GM18867 (cell line): ENCODE data around the gene ZNF627.
"Not testable (repeated sequence)": the region's sequence is repeated elsewhere in the genome, so short reads cannot be mapped to it uniquely, and the experiment has no call there.

ENCODE experiments used
- ATAC-seq: cut with Tn5 transposase; IDR thresholded peaks from one replicate; pipeline ENCODE4 v1.9.1; 2021; ENCODE audit warnings: mild to moderate bottlenecking, moderate library complexity; ENCODE audit not compliant: unreplicated experiment

ZNF627 gene

DNA sequence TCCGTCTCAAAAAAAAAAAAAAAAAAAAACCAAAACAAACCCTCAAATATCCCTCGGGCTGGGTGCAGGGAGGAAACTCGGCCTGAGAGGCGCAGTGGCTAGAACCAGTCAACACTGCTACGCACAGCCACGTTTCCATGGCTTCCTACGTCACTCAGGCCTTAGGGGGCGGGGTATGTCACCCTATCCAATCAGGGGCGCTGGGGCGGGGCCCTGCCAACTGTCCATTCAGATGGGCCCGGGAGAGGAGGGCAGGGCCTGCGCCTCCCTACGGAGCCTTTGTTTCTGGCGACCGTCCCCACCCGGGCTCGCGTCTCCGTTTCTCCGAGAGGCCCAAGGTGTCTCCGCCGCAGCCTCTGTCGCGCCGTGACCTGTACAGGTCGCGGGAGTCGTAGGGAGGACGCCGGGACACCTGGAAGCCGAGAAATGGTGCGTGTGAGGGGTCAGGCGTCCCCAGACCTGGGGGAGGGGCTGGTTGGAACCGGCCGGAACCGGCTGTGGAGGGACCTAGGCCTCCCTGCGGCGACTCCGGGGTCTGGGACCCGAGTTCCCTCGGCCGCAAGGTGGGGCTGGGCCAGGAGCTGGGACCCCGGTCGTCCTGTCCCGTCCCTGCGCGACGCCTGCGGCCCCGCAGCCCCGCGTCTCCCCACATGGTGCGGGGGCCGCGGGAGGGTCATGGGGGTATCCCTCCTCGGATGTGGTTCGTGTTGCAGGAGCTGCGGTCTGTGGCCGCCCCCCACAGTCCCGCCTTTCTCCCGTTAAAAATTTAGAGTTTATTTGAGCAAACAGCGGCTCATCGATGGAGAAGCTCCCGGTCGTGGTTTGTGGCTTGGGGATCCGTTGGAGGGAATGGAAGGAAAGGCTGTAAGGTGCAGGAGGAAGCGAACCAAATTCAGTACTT is at the start of gene ZNF627:
TSS of gene ZNF627 (plus strand) at position 282 of the 901 bp plus-strand sequence. CDS start at position 427, 145 bp downstream.
- peak; percentile 97 for ATAC-seq

DNA sequence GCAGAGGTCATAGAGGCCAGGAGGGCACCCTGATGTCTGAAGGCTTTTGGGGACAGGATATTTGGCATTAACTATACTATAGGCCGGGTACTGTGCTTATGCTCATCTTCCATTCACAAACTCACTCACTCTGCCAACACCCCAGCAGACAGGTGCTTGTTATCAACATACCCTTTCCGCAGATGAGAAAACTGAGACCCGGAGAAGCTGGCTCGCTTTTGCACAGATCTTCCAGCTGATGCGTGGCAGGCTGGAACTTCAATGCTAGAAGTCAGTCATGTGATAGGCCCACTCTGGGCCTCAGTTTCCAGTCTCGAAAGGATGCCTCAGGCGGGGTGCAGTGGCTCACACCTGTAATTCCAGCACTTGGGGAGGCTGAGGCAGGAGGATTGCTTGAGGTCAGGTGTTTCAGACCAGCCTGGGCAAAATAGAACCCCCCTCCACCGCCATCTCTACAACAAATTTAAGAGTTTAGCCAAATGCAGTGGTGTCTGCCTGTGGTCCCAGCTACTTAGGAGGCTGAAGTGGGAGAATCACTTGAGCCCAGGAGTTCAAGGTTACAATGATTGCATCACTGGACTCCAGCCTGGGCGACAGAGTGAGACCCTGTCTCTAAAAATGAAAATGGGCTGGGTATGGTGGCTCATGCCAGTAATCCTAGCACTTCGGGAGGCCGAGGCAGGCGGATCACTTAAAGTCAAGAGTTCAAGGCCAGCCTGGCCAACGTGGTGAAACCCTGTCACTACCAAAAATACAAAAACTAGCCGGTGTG is 49.2 kb upstream of the ZNF627 start:
- no peak for ATAC-seq

DNA sequence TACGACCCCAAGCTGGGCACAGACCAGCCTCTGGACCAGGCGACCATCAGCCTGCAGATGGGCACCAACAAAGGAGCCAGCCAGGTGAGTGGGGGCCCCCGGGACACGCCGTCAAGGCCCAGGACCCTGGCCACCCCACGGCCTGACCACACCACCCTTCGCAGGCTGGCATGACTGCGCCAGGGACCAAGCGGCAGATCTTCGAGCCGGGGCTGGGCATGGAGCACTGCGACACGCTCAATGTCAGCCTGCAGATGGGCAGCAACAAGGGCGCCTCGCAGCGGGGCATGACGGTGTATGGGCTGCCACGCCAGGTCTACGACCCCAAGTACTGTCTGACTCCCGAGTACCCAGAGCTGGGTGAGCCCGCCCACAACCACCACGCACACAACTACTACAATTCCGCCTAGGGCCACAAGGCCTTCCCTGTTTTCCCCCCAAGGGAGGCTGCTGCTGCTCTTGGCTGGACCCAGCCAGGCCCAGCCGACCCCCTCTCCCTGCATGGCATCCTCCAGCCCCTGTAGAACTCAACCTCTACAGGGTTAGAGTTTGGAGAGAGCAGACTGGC is 47.8 kb upstream of the ZNF627 start:
- no peak for ATAC-seq

DNA sequence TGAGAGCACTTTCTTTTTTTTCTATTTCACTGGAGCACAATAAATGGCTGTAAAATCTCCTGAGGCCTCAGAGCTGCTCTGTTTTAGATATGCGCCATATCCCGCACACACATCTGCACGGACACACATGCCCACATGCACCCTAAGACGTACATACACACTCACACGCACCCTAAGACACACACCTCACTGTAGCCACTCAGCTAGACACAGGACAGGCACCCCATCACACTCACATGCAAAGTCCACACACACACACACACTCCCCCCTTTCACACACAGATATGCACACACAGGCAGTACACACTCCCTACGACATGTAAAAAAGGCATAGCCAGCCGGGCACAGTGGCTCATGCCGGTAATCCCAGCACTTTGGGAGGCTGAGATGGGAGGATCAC is 47.0 kb upstream of the ZNF627 start:
- ATAC-seq: no peak

DNA sequence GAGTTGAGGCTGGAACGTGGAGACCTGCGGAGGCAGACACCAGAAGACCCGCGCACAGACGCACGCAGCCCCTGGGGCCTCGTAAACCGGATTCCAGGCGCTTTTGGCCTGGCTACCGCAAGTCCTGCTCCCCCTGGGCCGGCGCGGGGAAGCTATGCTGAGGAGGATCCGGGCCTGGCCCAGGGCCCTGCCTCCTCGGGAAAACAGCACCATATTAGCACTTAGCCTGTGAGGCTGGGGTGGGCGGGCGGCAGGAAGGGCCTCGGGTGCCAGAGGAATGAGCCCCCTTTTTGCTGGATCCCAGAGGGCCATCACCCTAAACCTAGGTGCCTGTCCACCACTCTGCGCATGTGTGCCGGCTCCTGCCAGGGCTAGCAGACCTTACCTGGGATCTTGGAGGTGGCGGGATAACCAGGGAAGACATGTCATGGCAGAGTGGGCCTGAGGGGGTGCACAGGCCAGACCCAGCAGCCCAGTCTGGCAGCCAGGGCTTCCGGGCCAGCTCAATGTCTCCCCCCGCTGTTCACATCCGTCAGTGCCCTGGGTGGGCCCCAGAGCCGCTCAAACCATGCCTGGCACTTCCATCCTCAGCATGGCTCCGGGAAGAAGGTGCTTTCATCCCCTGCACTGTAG is 45.6 kb upstream of the ZNF627 start:
- ATAC-seq: no peak

DNA sequence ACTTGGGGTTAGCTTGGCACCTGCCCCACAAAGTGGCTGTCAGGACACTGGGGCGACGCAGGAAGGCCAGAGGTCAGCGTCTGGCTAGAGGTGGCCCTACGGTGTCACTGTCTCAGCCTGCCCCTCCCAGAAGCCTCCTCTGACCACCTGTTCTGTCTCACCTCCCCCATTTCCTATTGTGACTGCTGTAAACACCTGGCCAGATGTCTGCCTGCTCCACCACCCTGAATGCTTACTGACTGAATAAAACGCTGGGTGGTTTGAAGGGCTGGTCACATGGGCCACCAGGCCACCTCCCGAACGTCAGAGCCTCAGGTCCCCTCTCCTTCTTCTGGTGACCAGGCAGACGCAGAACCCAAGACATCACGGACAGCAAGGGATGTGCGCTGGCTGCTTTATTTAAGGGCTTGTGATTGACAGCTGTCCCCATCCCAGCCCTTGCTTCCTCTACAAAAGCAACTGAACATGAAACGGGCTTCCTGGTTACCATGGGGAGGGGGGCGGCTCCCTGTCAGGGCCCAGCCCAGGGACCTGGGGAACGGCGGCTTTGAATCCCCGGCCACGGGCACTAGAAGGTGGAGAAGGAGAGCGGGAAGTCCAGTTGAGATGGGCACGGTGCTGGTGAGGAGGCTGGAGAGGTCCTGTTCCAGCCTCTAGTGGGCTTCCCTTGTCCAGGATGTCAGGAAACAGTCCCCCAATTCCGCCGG is 44.5 kb upstream of the ZNF627 start:
- ATAC-seq: no peak

DNA sequence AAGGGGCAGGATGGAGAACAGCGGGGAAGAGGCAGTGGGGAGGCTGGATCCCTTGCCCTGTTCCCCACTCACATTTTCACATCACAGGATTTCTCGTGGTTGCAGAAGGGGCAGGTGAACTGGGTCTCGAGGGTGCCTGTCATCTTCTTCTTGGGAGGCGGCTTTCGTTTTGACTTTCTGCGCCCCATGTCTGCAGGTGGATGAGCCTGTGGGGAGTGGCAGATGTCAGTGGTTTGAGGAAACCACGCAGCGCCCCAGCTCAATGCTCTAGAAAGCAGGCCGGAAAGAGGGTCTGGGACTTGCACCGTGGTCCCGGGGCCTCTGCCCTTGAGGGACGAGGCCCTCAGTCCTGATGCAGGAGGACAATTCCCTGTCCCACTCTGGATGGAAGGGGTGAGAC is 43.1 kb upstream of the ZNF627 start:
- no peak for ATAC-seq

DNA sequence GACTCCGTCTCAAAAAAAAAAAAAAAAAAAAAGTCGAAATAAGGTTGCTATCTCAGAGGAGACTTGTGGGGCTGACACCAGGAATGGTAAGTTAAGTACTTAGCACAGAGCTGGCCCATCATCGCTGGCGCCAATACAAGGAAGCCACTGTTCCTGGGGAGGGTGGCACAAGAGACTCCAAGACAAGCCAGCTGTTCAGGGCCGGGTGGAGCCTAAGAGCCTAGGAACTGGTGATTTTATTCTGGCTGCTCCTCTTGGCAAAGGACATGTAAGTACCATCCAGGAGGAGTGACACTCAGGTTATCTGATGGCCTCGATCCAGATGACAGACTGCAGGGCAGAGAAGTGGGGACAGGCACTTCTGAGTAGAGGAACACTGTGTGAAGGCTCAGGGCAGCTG is 42.0 kb upstream of the ZNF627 start:
- no peak for ATAC-seq

DNA sequence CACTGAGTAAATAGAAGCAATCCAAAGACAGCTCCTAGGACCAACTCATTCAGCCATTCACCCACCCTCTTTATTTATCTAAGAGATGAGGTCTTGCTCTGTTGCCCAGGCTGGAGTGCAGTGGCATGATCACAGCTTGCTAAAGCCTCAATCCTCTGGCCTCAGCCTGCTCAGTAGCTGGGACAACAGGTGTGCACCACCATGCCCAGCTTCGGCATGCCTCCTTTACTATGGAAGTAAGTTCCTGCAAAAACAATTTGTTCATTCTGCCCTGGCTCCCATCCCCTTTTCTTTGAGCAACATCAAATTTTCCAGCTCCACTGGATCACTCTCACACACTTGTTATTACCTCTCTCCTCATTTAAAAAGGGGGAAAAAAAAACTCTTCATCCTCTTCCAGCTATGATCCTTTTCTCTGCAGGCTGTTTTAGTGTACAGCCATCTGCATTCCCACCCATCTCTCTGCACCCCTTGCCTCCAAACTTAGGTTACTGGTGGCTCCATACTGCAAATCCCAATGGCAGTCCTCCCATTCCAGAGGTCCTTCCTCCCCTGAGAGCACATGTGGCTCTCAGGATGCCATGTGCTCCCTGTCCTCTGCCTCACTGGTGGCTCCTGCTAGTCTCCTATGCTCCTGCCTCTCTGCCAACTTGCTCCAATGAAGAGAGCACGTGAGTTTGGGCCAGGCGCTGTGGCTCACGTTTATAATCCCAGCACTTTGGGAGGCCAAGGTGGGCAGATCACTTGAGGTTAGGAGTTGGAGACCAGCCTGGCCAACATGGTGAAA is 40.5 kb upstream of the ZNF627 start:
- no peak for ATAC-seq

DNA sequence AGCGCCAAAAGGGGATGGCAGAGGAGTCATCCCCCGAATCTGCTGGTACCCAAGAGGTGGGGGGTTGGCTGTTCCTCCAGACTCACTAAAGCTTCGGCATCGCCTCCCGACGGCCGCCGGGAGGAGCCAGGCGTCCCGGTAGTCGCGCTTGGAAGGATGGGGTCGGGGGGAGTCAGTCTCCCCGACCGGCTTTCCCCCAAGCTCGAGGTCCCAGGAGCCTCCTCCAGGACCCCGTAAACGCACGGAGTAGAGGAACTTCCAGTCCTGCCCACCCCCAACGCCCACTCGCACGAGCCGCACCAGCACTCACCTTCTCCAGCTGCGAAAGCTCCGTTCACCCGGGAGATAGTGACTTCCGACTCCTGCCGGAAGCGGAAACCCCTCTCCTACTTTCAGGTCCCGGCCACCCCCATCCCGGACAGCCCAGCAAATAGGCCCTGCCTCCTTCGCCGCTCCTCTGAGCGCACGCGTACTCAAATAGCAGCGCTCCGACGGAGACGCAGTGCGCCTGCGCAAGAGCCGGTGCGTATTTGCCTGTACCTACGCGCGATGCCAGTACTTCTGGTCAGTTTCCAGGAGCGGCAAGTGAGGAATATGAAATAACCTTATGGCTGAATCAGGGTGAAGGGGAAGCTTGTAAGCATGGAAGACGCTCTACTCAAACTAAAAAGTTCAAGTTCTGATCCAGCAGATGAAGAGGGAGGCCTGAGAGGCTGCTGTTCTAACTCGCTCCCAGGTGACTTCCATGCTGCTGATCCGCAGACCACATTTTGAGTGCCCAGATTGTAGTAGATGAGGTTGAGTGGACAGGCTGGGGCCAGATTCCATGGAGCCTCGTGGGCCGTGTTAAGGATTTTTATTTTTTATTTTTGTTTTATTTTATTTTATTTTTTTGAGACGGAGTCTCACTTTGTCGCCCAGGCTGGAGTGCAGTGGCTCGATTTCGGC is 38.1 kb upstream of the ZNF627 start, which contains the start of gene ELOF1:
TSS of gene ELOF1 (minus strand) at position 350 of the 948 bp plus-strand sequence. CDS start 4,883 bp downstream, outside the sequence.
- ATAC-seq: peak; percentile 75

DNA sequence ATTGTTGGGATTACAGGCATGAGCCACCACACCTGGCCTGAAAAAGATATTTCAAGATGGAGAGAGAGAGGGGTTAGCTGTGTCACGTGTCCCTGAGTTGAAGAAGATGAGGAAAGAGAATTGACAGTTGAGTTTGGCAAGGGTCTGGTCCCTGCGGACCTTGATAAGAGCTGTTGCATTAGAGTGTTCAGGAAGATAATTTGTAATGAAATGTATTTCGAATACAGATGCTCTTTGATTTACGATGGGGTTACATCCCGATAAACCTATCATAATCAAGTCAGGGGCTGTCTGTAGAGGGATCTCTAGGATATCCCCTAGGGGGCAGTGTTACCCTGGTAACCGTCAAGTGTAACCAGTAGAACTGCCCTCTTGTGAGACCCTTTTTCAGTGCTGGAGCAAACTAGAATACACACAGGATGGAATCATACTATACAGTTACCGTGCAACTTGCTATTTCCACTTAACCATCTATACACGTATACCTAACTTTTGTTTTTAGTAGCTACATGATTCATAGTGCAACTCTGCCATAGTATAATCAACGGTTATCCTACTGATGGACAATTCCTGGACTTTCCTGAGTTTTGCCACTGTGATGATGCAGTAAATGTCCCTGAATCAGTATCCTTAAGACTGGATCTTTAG is 36.8 kb upstream of the ZNF627 start:
- peak; percentile 41 for ATAC-seq

DNA sequence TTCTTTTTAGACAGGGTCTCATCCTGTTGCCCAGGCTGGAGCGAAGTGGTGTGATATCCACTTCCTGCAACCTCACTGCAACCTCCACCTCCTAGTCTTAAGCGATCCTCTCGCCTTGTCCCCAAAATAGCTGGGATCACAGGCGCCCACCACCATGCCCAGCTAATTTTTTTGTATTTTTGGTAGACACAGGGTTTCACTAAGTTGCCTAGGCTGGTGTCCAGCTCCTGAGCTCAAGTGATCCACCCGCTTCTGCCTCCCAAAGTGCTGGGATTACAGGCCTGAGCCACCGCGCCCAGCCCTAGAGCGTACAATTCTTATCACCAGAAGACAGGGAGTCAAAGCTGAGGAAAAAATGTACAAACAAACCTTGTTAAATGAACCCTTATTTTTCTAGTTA is 33.8 kb upstream of the ZNF627 start:
- ATAC-seq: no peak

DNA sequence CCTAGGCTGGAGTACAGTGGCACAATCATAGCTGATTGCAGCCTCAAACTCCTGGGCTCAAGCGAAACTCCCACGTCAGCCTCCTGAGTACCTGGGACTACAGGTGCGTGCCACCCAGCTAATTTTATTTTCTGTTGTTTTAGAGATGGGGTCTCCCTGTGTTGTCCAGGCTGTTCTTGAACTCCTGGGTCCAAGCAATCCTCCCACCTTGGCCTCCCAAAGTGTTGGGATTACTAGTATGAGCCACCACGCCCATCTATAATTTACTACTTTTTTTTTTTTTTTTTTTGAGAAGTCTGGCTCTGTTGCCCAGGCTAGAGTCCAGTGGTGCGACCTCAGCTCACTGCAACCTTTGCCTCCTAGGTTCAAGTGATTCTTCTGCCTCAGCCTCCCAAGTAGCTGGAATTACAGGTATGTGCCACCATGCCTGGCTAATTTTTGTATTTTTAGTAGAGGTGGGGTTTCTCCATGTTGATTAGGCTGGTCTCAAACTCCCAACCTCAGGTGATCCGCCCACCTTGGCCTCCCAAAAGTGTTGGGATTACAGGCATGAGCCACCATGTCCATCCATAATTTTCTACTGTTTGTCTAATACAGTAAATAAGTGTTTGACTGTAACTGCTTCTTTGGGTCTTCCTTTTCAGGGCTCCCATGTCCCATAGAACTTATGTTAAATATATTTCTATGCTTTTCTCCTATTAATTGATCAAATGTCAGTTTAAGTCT is 33.0 kb upstream of the ZNF627 start:
- ATAC-seq: not testable (repeated sequence)

DNA sequence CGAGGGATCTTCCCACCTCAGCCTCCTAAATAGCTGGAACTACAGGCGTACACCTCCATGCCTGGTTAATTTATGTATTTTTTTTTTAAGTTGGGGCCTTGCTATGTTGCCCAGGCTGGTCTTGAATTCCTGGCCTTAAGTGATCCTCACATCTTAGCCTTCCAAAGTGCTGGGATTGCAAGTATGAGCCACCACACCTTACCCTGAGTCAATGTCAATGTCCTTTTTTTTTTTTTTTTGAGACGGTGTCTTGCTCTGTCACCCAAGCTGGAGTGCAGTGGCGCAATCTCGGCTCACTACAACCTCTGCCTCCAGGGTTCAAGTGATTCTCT is 31.7 kb upstream of the ZNF627 start:
- not testable (repeated sequence) for ATAC-seq

DNA sequence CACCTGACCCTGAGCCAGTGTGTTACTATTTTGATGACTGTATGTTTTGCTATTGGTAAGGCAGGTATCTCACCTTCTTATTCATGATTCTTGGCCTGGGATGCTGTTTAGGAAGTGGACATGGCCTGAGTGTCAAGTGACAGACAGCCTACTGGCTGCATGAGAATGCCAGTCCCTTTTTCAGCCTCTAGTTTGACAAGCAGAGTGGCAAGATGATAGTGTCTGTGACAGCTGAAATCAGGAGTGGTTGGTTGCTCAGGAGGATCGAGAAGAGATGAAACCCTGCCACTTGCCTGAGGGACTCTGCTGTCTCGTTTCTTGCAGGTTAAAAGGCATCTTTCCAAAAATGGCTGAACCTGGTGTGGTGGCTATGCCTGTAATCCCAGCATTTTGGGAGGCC is 31.1 kb upstream of the ZNF627 start:
- ATAC-seq: no peak

DNA sequence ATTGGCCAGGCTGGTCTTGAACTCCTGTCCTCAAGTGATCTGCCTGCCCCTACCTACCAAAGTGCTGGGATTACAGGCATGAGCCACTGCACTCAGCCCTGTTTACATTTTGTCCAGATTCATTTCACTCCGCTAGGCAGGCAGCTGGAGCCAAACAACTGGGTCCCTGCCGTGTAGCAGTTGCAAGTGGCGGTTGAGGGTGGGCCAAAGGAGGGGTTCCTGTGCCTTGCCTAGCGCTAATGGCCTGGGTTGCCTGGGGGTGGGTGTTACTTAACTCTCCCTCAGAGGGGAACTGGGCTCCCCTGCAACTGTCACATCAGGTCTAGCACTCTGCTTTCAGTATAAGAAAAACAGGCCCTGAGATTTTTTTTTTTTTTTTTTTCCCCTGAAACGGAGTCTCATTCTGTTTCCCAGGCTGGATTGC is 27.2 kb upstream of the ZNF627 start:
- no peak for ATAC-seq

DNA sequence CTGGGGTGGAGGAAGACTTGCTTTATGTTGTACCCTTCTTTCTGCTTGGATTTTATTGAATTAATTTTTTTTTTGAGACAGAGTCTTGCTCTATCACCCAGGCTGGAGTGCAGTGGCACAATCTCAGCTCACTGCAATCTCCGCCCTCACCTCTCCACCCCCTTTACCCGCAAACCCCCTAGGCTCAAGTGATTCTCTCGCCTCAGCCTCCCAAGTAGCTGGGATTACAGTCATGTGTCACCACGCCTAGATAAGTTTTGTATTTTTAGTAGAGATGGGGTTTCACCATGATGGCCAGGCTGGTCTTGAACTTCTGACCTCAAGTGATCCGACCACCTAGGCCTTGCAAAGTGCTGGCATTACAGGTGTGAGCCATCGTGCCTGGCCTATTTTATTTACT is 23.9 kb upstream of the ZNF627 start:
- ATAC-seq: not testable (repeated sequence)
